Bronchial epithelial cell (primary cell): ENCODE measurements around the gene B3GNT5. TPM values are rescaled to one million over a fixed set of nuclear protein-coding genes. Genes with fewer than 3 reads are reported as not detected.

Experiments used
- DNase-seq: peaks from one replicate; pipeline ENCODE4 v3.0.0-alpha.2; 2010; ENCODE audit warnings: low read depth
- FAIRE-seq: peaks from 2 replicates; lab custom pipeline; 2011; peaks lifted over from hg19 to GRCh38; lab: Jason Lieb, UNC
- H3K27me3 ChIP-seq: 2 replicates; pipeline ENCODE4 v1.5.1; 2011; ENCODE audit warnings: low read length; ENCODE audit not compliant: control insufficient read depth, insufficient read depth
- H3K36me3 ChIP-seq: 2 replicates; pipeline ENCODE4 v1.5.1; 2011; ENCODE audit warnings: low read length; ENCODE audit not compliant: control insufficient read depth, insufficient read depth
- H3K4me3 ChIP-seq: 2 replicates; pipeline ENCODE4 v1.5.1; 2011; ENCODE audit warnings: mild to moderate bottlenecking, low read depth, low read length, control low read depth
- total RNA-seq: library from RNA; depleted of rRNA; stranded (reverse); fragments of >200 nt; gene quantifications from 2 replicates; pipeline ENCODE4 v1.2.1, GENCODE V29; 2014
- TF ChIP-seq, protein P1 (sequence below): IDR thresholded peaks from 2 replicates; pipeline ENCODE4 v1.5.1; 2011; ENCODE audit warnings: mild to moderate bottlenecking, moderate library complexity, low read length, control low read depth, inconsistent platforms; ENCODE audit not compliant: insufficient read depth, severe bottlenecking

B3GNT5 gene
- total RNA-seq, 1 donor from 2014 or later, result 31.6 TPM

DNA sequence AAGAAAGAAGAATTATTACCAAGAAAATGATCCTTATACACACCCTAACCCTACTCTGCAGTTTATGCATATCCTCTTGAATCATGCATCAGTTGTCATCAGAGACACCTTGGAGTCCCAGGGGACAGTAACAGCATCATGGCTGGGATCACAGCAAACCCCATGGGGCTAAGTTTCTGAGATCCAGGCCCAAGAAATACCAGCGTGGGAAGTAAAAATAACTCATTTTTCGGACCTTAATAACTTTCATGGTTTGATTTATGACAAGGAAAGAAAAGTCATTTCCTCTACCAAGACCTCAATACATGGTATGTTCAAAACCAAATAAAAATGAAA lies 38.8 kb upstream of the B3GNT5 start:
- no peak for FAIRE-seq

GRCh38 chr3:183215591-183216202 lies 37.4 kb upstream of the B3GNT5 start:
- Histone ChIP-seq H3K4me3 (no peak overlapping the region), H3K27me3 (no peaks in the 10 kb centered on the region), H3K36me3 (no peaks in the 10 kb centered on the region)
- DNase-seq, result no peak
- FAIRE-seq, result peak; percentile 47
- TF ChIP-seq, protein P1, sequence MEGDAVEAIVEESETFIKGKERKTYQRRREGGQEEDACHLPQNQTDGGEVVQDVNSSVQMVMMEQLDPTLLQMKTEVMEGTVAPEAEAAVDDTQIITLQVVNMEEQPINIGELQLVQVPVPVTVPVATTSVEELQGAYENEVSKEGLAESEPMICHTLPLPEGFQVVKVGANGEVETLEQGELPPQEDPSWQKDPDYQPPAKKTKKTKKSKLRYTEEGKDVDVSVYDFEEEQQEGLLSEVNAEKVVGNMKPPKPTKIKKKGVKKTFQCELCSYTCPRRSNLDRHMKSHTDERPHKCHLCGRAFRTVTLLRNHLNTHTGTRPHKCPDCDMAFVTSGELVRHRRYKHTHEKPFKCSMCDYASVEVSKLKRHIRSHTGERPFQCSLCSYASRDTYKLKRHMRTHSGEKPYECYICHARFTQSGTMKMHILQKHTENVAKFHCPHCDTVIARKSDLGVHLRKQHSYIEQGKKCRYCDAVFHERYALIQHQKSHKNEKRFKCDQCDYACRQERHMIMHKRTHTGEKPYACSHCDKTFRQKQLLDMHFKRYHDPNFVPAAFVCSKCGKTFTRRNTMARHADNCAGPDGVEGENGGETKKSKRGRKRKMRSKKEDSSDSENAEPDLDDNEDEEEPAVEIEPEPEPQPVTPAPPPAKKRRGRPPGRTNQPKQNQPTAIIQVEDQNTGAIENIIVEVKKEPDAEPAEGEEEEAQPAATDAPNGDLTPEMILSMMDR, result no peak

More for the DNA sequence above, 38.8 kb upstream of the B3GNT5 start:
- TF ChIP-seq, protein P1, result no peak
- H3K27me3 ChIP-seq, result no peaks in the 10 kb centered on the region
- H3K4me3 ChIP-seq, result no peak overlapping the region
- DNase-seq, result no peak
- no peaks in the 10 kb centered on the region for H3K36me3 ChIP-seq

DNA sequence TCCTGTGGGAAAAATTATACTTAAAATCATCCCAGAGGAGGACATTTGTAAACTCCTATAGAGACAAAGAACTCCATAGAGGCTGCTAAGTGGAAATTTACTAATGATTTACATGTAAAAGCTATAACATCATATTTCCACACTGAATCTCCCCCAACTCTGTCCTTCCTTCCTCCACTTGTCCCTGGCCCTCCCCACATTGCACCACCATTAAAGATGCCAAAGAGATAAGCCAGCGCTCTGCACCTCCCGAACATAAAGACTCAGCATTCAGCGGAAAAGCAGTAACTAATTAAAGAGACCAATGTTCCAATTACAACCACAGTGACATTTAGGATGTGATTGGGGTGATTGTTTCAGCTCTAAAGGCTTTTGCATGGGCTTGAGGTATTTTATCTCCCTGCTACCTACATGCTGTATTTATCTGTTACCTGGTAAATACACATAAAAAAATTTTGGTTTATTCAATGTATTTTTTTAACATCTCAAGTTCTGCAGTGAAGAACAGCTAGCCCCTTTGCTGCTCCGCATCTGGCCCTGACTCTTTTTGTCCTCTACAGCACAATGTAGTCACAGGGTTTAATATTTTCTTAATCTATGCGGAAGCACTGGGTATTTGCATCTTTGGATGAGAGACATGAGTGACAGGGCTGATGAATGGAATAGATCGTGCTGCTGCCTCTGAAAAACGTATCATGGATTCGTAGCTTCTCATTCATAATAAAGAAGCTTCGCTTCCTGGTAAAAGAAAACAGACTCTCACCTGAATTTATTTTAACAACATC lies 35.3 kb upstream of the B3GNT5 start:
- no peaks in the 10 kb centered on the region for H3K27me3 ChIP-seq
- no peak for DNase-seq
- H3K36me3 ChIP-seq, result no peaks in the 10 kb centered on the region
- TF ChIP-seq, protein P1, result no peak
- H3K4me3 ChIP-seq, result no peak overlapping the region
- FAIRE-seq, result no peak

DNA sequence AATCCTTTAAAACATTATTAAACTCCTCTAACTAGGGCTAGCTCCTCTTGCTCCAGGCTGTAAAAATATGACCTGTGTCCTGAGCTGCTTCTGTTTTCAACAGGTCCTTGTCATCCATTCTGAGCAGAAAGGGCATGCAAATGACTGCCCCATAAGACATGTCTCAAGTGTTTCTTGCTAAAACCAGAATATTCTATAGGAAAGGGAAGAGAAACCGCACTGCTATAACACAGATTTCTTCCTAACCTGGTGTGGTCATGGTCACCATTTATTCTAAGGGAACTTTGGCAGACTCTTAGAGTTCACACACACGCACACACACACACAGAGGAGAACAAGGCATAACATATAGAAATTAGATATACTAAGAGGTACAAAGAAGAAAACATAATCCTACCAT lies 34.2 kb upstream of the B3GNT5 start:
- TF ChIP-seq, protein P1, result no peak
- FAIRE-seq, result no peak
- H3K4me3 ChIP-seq, result no peak overlapping the region
- no peaks in the 10 kb centered on the region for H3K36me3 ChIP-seq
- no peak for DNase-seq
- H3K27me3 ChIP-seq, result no peaks in the 10 kb centered on the region

- no peak overlapping the region for H3K4me3 ChIP-seq
- H3K27me3 ChIP-seq, result no peaks in the 10 kb centered on the region
- H3K36me3 ChIP-seq, result no peaks in the 10 kb centered on the region
- peak; percentile 98 for DNase-seq
- TF ChIP-seq, protein P1, result no peak
- no peak for FAIRE-seq
These were observed 32.2 kb upstream of the B3GNT5 start for GRCh38 chr3:183220828-183221227.
